H1 (cell line): Measurements from ENCODE around the gene RAN. TPM values are rescaled to one million over a fixed set of nuclear protein-coding genes. Genes with fewer than 3 reads are reported as not detected.

ENCODE experiments used
- CTCF ChIA-PET: fragments of 300-600 bp; sonication (Branson Sonifier 250); formaldehyde crosslinking; loops from one replicate; lab custom pipeline; 2021; ENCODE audit not compliant: partially characterized antibody; lab: Charles Lee
- POLR2A ChIA-PET: fragments of 300-600 bp; sonication (Branson Sonifier 250); formaldehyde crosslinking; loops from one replicate; lab custom pipeline; 2021; ENCODE audit warnings: inconsistent platforms; ENCODE audit not compliant: partially characterized antibody; lab: Charles Lee
- DNase-seq, 2 experiments: peaks; one replicate each; pipeline versions ENCODE4 v3.0.0 to v3.0.0-alpha.2; 2010 to 2022; ENCODE audit warnings: low spot score in 2 of 2, low read depth in 1 of 2, mixed read lengths in 1 of 2
- FAIRE-seq: peaks from 2 replicates; lab custom pipeline; 2011; peaks lifted over from hg19 to GRCh38; lab: Jason Lieb, UNC
- H2AFZ ChIP-seq: 2 replicates; pipeline ENCODE4 v1.8.1; 2012; ENCODE audit warnings: low read length, inconsistent platforms
- H2AK5ac ChIP-seq: 2 replicates; pipeline ENCODE4 v1.6.1; 2013; ENCODE audit warnings: low read depth, low read length
- H2BK120ac ChIP-seq: replicated peaks from 2 replicates; pipeline ENCODE3; 2013; ENCODE audit warnings: low read depth, low read length, inconsistent platforms
- H2BK12ac ChIP-seq: 2 replicates; pipeline ENCODE4 v1.6.1; 2013; ENCODE audit warnings: low read depth, low read length
- H2BK15ac ChIP-seq: 2 replicates; pipeline ENCODE4 v1.6.1; 2013; ENCODE audit warnings: low read length
- H2BK20ac ChIP-seq: 2 replicates; pipeline ENCODE4 v1.6.1; 2013; ENCODE audit warnings: low read length
- H2BK5ac ChIP-seq: 2 replicates; pipeline ENCODE4 v1.6.1; 2013; ENCODE audit warnings: low read depth, low read length
- H3K14ac ChIP-seq: 2 replicates; pipeline ENCODE4 v1.6.1; 2013; ENCODE audit warnings: inconsistent platforms; ENCODE audit not compliant: insufficient read length
- H3K18ac ChIP-seq: 2 replicates; pipeline ENCODE4 v1.6.1; 2013; ENCODE audit warnings: low read length; ENCODE audit errors: extremely low read depth
- H3K23ac ChIP-seq: 2 replicates; pipeline ENCODE4 v1.6.1; 2013; ENCODE audit warnings: inconsistent platforms; ENCODE audit not compliant: insufficient read length
- H3K23me2 ChIP-seq: 2 replicates; pipeline ENCODE4 v1.6.1; 2013; ENCODE audit warnings: low read depth, low read length
- H3K27ac ChIP-seq: 2 replicates; pipeline ENCODE4 v1.6.1; 2011; ENCODE audit warnings: low read depth, low read length, inconsistent platforms
- H3K27me3 ChIP-seq, 4 experiments: replicated peaks in 1 of 4; 1 replicate in 1 of 4; 2 replicates in 3 of 4; pipeline versions ENCODE4 v1.6.1 to v1.8.1; 2011 to 2013; ENCODE audit warnings: low read length in 3 of 4, mild to moderate bottlenecking in 3 of 4, inconsistent platforms in 2 of 4, mixed read lengths in 2 of 4, moderate library complexity in 1 of 4; ENCODE audit not compliant: control insufficient read depth in 3 of 4, insufficient read depth in 3 of 4; ENCODE audit errors: extremely low read depth in 1 of 4
- H3K36me3 ChIP-seq, 4 experiments: 2 replicates each; pipeline versions ENCODE4 v1.6.1 to v1.8.1; 2011 to 2013; ENCODE audit warnings: mild to moderate bottlenecking in 4 of 4, low read length in 3 of 4, moderate library complexity in 2 of 4, control low read depth in 1 of 4, inconsistent platforms in 1 of 4; ENCODE audit not compliant: insufficient read depth in 4 of 4, control insufficient read depth in 2 of 4
- H3K4ac ChIP-seq: replicated peaks from 2 replicates; pipeline ENCODE3; 2013; ENCODE audit warnings: low read length, low read depth, mixed read lengths, inconsistent platforms; ENCODE audit not compliant: insufficient read length
- H3K4me1 ChIP-seq, 4 experiments: replicated peaks in 1 of 4; 1 replicate in 1 of 4; 2 replicates in 3 of 4; pipeline versions ENCODE4 v1.6.1 to v1.8.1; 2011 to 2013; ENCODE audit warnings: low read length in 3 of 4, inconsistent platforms in 2 of 4, mixed read lengths in 1 of 4; ENCODE audit not compliant: insufficient read depth in 4 of 4, control insufficient read depth in 3 of 4
- H3K4me2 ChIP-seq, 2 experiments: 2 replicates each; pipeline versions ENCODE4 v1.6.1 to v1.8.1; 2011 to 2013; ENCODE audit warnings: low read depth in 2 of 2, low read length in 2 of 2, control low read depth in 1 of 2, inconsistent platforms in 1 of 2, mild to moderate bottlenecking in 1 of 2; ENCODE audit not compliant: insufficient read depth in 1 of 2
- H3K4me3 ChIP-seq, 4 experiments: fragments of 200-600, 300-600 bp in 1 of 4; sonication (generic), shearing (Covaris generic), sonication (Bioruptor Twin) in 1 of 4; 2 replicates each; pipeline versions ENCODE4 v1.5.1 to v1.8.1; 2011 to 2016; ENCODE audit warnings: low read length in 4 of 4, low read depth in 3 of 4, control low read depth in 2 of 4, inconsistent platforms in 2 of 4, mild to moderate bottlenecking in 2 of 4, mixed read lengths in 1 of 4, moderate library complexity in 1 of 4; ENCODE audit not compliant: insufficient read depth in 2 of 4; ENCODE audit errors: extremely low read depth in 1 of 4
- H3K56ac ChIP-seq: replicated peaks from 2 replicates; pipeline ENCODE3; 2013; ENCODE audit warnings: low read depth, mild to moderate bottlenecking, mixed read lengths, low read length, inconsistent platforms; ENCODE audit not compliant: insufficient read length
- H3K79me1 ChIP-seq: 2 replicates; pipeline ENCODE4 v1.6.1; 2013; ENCODE audit warnings: low read depth, low read length, control low read depth
- H3K79me2 ChIP-seq, 2 experiments: 2 replicates each; pipeline versions ENCODE4 v1.6.1 to v1.8.1; 2012 to 2013; ENCODE audit warnings: low read length in 2 of 2, mild to moderate bottlenecking in 2 of 2, inconsistent platforms in 1 of 2; ENCODE audit not compliant: insufficient read depth in 2 of 2, control insufficient read depth in 1 of 2
- H3K9ac ChIP-seq, 4 experiments: replicated peaks in 1 of 4; 1 replicate in 1 of 4; 2 replicates in 3 of 4; pipeline versions ENCODE4 v1.6.1 to v1.8.1; 2011 to 2013; ENCODE audit warnings: low read depth in 3 of 4, low read length in 3 of 4, control low read depth in 2 of 4, mild to moderate bottlenecking in 2 of 4, moderate library complexity in 2 of 4, inconsistent platforms in 1 of 4; ENCODE audit errors: extremely low read depth in 1 of 4
- H3K9me3 ChIP-seq, 2 experiments: 2 replicates each; pipeline versions ENCODE4 v1.6.1 to v1.8.1; 2012 to 2013; ENCODE audit warnings: mild to moderate bottlenecking in 2 of 2, moderate library complexity in 2 of 2, control low read depth in 1 of 2, inconsistent platforms in 1 of 2, low read depth in 1 of 2, low read length in 1 of 2, mixed read lengths in 1 of 2; ENCODE audit not compliant: insufficient read depth in 2 of 2
- H4K20me1 ChIP-seq, 2 experiments: replicated peaks in 1 of 2; 2 replicates each; pipeline versions ENCODE3 to v1.8.1; 2011 to 2013; ENCODE audit warnings: inconsistent platforms in 2 of 2, low read length in 2 of 2, mild to moderate bottlenecking in 1 of 2; ENCODE audit not compliant: insufficient read depth in 2 of 2, control insufficient read depth in 1 of 2
- H4K5ac ChIP-seq: 2 replicates; pipeline ENCODE4 v1.6.1; 2013; ENCODE audit warnings: low read length, low read depth, mixed read lengths, inconsistent platforms; ENCODE audit not compliant: insufficient read length
- H4K8ac ChIP-seq: 2 replicates; pipeline ENCODE4 v1.8.0; 2013; ENCODE audit warnings: mild to moderate bottlenecking, moderate library complexity, low read length, inconsistent platforms; ENCODE audit not compliant: insufficient read depth; ENCODE audit errors: extremely low read depth
- H4K91ac ChIP-seq: replicated peaks from 2 replicates; pipeline ENCODE3; 2013; ENCODE audit warnings: low read length, mixed read lengths, inconsistent platforms; ENCODE audit not compliant: insufficient read length
- ASH2L ChIP-seq: fragments of 200-600, 300-600 bp; sonication (generic); IDR thresholded peaks from one replicate; pipeline ENCODE4 v1.7.1; 2017; ENCODE audit warnings: low read length
- RAD21 ChIP-seq, 2 experiments: IDR thresholded peaks in 1 of 2; conservative IDR thresholded peaks in 1 of 2; 2 replicates each; pipeline ENCODE4 v1.6.1; 2011; ENCODE audit warnings: low read depth in 2 of 2, low read length in 2 of 2, improper control_type of control experiment in 1 of 2, inconsistent platforms in 1 of 2, mild to moderate bottlenecking in 1 of 2, moderate library complexity in 1 of 2
- SIRT6 ChIP-seq: IDR thresholded peaks from one replicate; pipeline ENCODE4 v1.7.1; 2012; ENCODE audit warnings: low read length, inconsistent platforms
- polyA plus RNA-seq, 7 experiments: library from polyadenylated mRNA; depleted of rRNA in 3 of 7; stranded (reverse) in 5 of 7; unstranded in 2 of 7; fragments of >200 nt in 5 of 7; fragments of 200-250 nt in 2 of 7; gene quantifications; 1 replicate in 5 of 7; 2 replicates in 1 of 7; 4 replicates in 1 of 7; pipeline versions ENCODE4 v1.2.1 to v1.2.3, GENCODE V29; 2011 to 2013; ENCODE audit warnings: missing spikeins in 2 of 7, mixed read lengths in 2 of 7
- total RNA-seq: library from RNA; stranded (reverse); fragmentation: NEBNext Ultra II Directional; extraction: Animal tissue kit (Norgen Biotek cat#: 25700); gene quantifications from 2 replicates; pipeline ENCODE4 v1.2.1, GENCODE V29; 2021

Gene RAN
- total and polyA plus RNA-seq, 2 of the 8 experiments (the other 6 are each of a cell fraction or from before 2014, with no cell fraction given), result 2,064 to 2,203 TPM

DNA sequence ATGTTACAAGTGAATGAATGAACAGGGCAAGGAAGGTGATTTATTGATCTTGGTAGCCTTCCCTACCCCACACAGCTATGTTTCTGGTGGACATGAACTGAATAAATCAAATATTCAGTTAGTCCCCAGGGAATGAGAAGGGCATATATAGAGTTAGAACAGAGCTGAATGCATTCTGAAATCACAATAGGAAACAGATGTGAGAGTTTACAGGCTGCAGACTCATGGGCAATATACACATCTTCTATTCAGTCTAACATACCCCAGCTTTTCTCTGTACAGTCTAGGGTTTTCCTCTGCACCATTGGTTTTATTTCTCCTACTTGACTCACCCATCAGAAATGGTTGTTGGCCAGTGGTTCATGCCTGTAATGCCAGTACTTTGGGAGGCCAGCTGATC, 25.5 kb upstream of the RAN start:
- no peak overlapping the region for H4K8ac ChIP-seq
- no peak overlapping the region for H2AFZ ChIP-seq
- H4K5ac ChIP-seq, result no peak overlapping the region
- H3K18ac ChIP-seq, result no peak overlapping the region
- peaks cover 3 to 7% (median 4%) of the 10 kb centered on the region in 4 experiments; a peak in 5 of 7 replicates for H3K4me1 ChIP-seq
- no peak overlapping the region for H3K9ac ChIP-seq
- H3K4ac ChIP-seq, result no peak overlapping the region
- H3K36me3 ChIP-seq, result no peaks in the 10 kb centered on the region; a peak in 1 of 8 replicates
- peaks cover 3 to 7% of the 10 kb centered on the region in 2 experiments; a peak in 2 of 4 replicates for H3K9me3 ChIP-seq
- H3K4me2 ChIP-seq, result no peak overlapping the region
- no peak for DNase-seq
- POLR2A ChIA-PET, result interaction anchor here (0.8 to 2.5 kb wide), 8 partner anchors 8 to 29 kb away, joined by 3 to 16 read pairs (median 4); no protein-coding TSS in a partner anchor
- no peaks in the 10 kb centered on the region for H3K79me2 ChIP-seq
- no peak overlapping the region for H2BK20ac ChIP-seq
- H4K20me1 ChIP-seq, result no peaks in the 10 kb centered on the region
- H3K4me3 ChIP-seq, result no peak overlapping the region
- H3K79me1 ChIP-seq, result 0 out of 2 replicates have a peak, but pooled peaks cover 2% of the 10 kb centered on the region
- H3K23me2 ChIP-seq, result 0 out of 2 replicates have a peak, but pooled peaks cover 4% of the 10 kb centered on the region
- H4K91ac ChIP-seq, result no peak overlapping the region
- TF ChIP-seq SIRT6, result no peak
- no peak for TF ChIP-seq RAD21 (IDR thresholded peaks at IDR 0.05 in 1 of 2, conservative IDR thresholded peaks at IDR 0.05 in 1 of 2; ENCODE audit: low read depth in 2 of 2, low read length in 2 of 2)
- no peak for TF ChIP-seq ASH2L
- no peak overlapping the region for H2BK120ac ChIP-seq
- no peak overlapping the region for H2BK15ac ChIP-seq
- H3K14ac ChIP-seq, result no peak overlapping the region
- H3K23ac ChIP-seq, result no peak overlapping the region
- no peak overlapping the region for H2BK12ac ChIP-seq
- H2AK5ac ChIP-seq, result no peak overlapping the region
- FAIRE-seq, result no peak
- H3K27me3 ChIP-seq, result no peaks in the 10 kb centered on the region
- no peak overlapping the region for H3K27ac ChIP-seq
- no peak overlapping the region for H3K56ac ChIP-seq
- CTCF ChIA-PET, result interaction anchor here (0.7 to 2.7 kb wide), 7 partner anchors 8 to 70 kb away, joined by 3 to 17 read pairs (median 5); no protein-coding TSS in a partner anchor
- no peak overlapping the region for H2BK5ac ChIP-seq
